ENCODE data around the gene MTRF1.

Gene MTRF1

GRCh38 chr13:41307884-41308640, 44.7 kb upstream of the MTRF1 start:
- H3K4me2 ChIP-seq (ENCODE audit: low read length) = no peak overlapping the region
- no peak overlapping the region for H3K27ac ChIP-seq (ENCODE audit: low read depth, low read length)
- H3K4me3 ChIP-seq (ENCODE audit: low read length) = no peak overlapping the region
- H3K56ac ChIP-seq (ENCODE audit: low read length) = no peak overlapping the region
- no peak overlapping the region for H2BK5ac ChIP-seq (ENCODE audit: low read length)
- no CpG with 5 or more reads among the region's 11 CpGs for WGBS (ENCODE audit: extremely low coverage, insufficient coverage, low lambda C conversion rate)
- no peak overlapping the region for H2AK5ac ChIP-seq (ENCODE audit: low read length)
- H3K27me3 ChIP-seq (ENCODE audit: insufficient read depth, low read length, poor library complexity) = no peaks in the 10 kb centered on the region
- H3K4me1 ChIP-seq (ENCODE audit: control insufficient read depth, low read depth, low read length) = no peaks in the 10 kb centered on the region
- no peak overlapping the region for H3K23ac ChIP-seq (ENCODE audit: low read length)
- H3K36me3 ChIP-seq (ENCODE audit: control insufficient read depth, insufficient read depth, low read length) = no peaks in the 10 kb centered on the region
- DNase-seq = no peak
- no peak overlapping the region for H2BK15ac ChIP-seq (replicated peaks; ENCODE audit: low read depth)
- no peak overlapping the region for H3K9ac ChIP-seq (ENCODE audit: low read length)
- H4K5ac ChIP-seq (ENCODE audit: low read length) = no peak overlapping the region
- H2BK120ac ChIP-seq (ENCODE audit: low read depth, low read length) = no peak overlapping the region
- H3K79me1 ChIP-seq (ENCODE audit: low read length) = no peaks in the 10 kb centered on the region
- peaks cover 11% of the 10 kb centered on the region for H3K79me2 ChIP-seq (ENCODE audit: control insufficient read depth, insufficient read depth, low read length)
- H3K18ac ChIP-seq (ENCODE audit: low read length) = no peak overlapping the region
- H4K8ac ChIP-seq (ENCODE audit: low read depth, low read length) = no peak overlapping the region
- H3K4ac ChIP-seq (ENCODE audit: low read depth, low read length) = no peak overlapping the region

- no peak overlapping the region for H3K27ac ChIP-seq (ENCODE audit: low read depth, low read length)
- no peak overlapping the region for H2BK5ac ChIP-seq (ENCODE audit: low read length)
- no CpG with 5 or more reads among the region's 15 CpGs for WGBS (ENCODE audit: extremely low coverage, insufficient coverage, low lambda C conversion rate)
- no peak overlapping the region for H2BK120ac ChIP-seq (ENCODE audit: low read depth, low read length)
- DNase-seq = no peak
- peak overlapping the region; percentile 42 for H3K56ac ChIP-seq (ENCODE audit: low read length)
- no peak overlapping the region for H3K4me2 ChIP-seq (ENCODE audit: low read length)
- no peaks in the 10 kb centered on the region for H3K36me3 ChIP-seq (ENCODE audit: control insufficient read depth, insufficient read depth, low read length)
- H4K5ac ChIP-seq (ENCODE audit: low read length) = no peak overlapping the region
- no peak overlapping the region for H3K4me3 ChIP-seq (ENCODE audit: low read length)
- H3K79me1 ChIP-seq (ENCODE audit: low read length) = no peaks in the 10 kb centered on the region
- H3K23ac ChIP-seq (ENCODE audit: low read length) = no peak overlapping the region
- no peak overlapping the region for H3K9ac ChIP-seq (ENCODE audit: low read length)
- H3K27me3 ChIP-seq (ENCODE audit: insufficient read depth, low read length, poor library complexity) = no peaks in the 10 kb centered on the region
- H3K79me2 ChIP-seq (ENCODE audit: control insufficient read depth, insufficient read depth, low read length) = peaks cover 2% of the 10 kb centered on the region
- H3K4me1 ChIP-seq (ENCODE audit: control insufficient read depth, low read depth, low read length) = no peaks in the 10 kb centered on the region
- no peak overlapping the region for H2AK5ac ChIP-seq (ENCODE audit: low read length)
- H3K18ac ChIP-seq (ENCODE audit: low read length) = no peak overlapping the region
- no peak overlapping the region for H2BK15ac ChIP-seq (replicated peaks; ENCODE audit: low read depth)
- H4K8ac ChIP-seq (ENCODE audit: low read depth, low read length) = no peak overlapping the region
- H3K4ac ChIP-seq (ENCODE audit: low read depth, low read length) = no peak overlapping the region
Measured at GRCh38 chr13:41306271-41307145, 43.1 kb upstream of the MTRF1 start.

DNA sequence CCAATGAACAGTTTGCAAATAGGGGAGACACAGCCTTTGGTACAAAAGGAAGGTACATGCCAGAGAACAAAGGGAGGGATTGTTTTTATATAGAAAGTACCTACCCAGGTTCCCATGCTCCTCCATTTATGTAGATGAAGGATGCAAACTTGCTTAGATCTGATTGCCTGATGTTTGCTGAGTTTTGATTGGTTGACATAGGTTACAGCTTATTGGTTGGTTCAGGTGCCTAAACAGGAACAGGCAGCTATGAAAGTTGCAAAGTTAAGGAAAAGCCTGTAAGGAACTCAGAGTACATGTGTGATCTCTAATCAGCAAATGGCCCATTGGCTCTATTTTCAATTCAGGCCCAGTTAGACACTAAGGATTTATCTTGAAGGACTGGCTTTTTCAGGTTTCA, 41.2 kb upstream of the MTRF1 start:
- Histone ChIP-seq H3K4ac (ENCODE audit: low read depth, low read length) (no peak overlapping the region), H3K79me2 (ENCODE audit: control insufficient read depth, insufficient read depth, low read length) (no peaks in the 10 kb centered on the region)
- DNase-seq = no peak

GRCh38 chr13:41302743-41303142, 39.4 kb upstream of the MTRF1 start:
- H3K79me1 ChIP-seq (ENCODE audit: low read length) = no peaks in the 10 kb centered on the region
- no CpG with 5 or more reads among the region's 3 CpGs for WGBS (ENCODE audit: extremely low coverage, insufficient coverage, low lambda C conversion rate)
- no peaks in the 10 kb centered on the region for H3K27me3 ChIP-seq (ENCODE audit: insufficient read depth, low read length, poor library complexity)

More for the DNA sequence above, 41.2 kb upstream of the MTRF1 start:
- H2BK15ac ChIP-seq (replicated peaks; ENCODE audit: low read depth) = no peak overlapping the region
- H3K4me2 ChIP-seq (ENCODE audit: low read length) = no peak overlapping the region
- no peaks in the 10 kb centered on the region for H3K36me3 ChIP-seq (ENCODE audit: control insufficient read depth, insufficient read depth, low read length)
- no peak overlapping the region for H4K5ac ChIP-seq (ENCODE audit: low read length)
- no peak overlapping the region for H3K9ac ChIP-seq (ENCODE audit: low read length)
- no peaks in the 10 kb centered on the region for H3K4me1 ChIP-seq (ENCODE audit: control insufficient read depth, low read depth, low read length)
- H2AK5ac ChIP-seq (ENCODE audit: low read length) = no peak overlapping the region
- H3K27me3 ChIP-seq (ENCODE audit: insufficient read depth, low read length, poor library complexity) = no peaks in the 10 kb centered on the region
- H2BK120ac ChIP-seq (ENCODE audit: low read depth, low read length) = no peak overlapping the region
- H3K79me1 ChIP-seq (ENCODE audit: low read length) = no peaks in the 10 kb centered on the region
- no peak overlapping the region for H3K18ac ChIP-seq (ENCODE audit: low read length)
- H4K8ac ChIP-seq (ENCODE audit: low read depth, low read length) = no peak overlapping the region
- no peak overlapping the region for H3K27ac ChIP-seq (ENCODE audit: low read depth, low read length)
- H3K23ac ChIP-seq (ENCODE audit: low read length) = no peak overlapping the region
- H2BK5ac ChIP-seq (ENCODE audit: low read length) = no peak overlapping the region
- no peak overlapping the region for H3K4me3 ChIP-seq (ENCODE audit: low read length)
- H3K56ac ChIP-seq (ENCODE audit: low read length) = no peak overlapping the region

DNA sequence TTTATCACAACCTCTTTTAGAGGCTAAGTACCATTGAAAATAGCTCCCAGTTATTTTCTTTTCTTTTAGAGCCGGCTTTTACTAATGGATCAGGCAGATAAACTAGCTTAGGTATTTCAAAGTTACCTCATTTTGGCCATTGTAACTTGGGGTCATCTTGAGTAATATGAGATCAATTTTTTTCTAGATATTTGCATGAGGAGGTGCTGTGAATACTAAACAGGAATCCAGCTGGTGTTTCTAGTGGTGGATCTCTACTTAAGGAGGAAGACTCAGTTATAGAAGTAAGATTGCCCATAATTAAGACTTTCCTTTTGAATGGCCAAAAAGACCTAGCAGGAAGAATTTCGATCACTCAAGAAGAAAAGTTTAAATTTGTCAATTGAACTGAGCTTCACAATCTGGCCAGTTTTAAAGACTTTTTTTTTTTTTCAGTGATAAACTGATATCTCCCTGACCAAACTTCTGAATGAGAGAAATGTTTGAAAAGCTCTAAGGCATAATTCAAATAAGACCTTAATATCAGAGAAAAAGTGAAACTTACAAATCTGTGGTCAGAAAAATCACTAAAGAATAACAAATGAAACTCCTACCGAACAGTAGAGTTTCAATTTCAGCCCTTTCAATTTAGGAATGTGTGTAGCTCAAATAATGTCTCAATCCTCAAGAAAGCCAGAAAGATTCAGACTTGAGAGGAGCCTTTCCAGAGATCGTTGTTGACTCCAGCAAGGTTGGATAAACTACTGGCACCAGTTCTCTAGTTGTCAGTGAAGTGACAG, 36.1 kb upstream of the MTRF1 start:
- Histone ChIP-seq H2AK5ac (ENCODE audit: low read length) (no peak overlapping the region), H2BK15ac (replicated peaks; ENCODE audit: low read depth) (no peak overlapping the region), H3K79me1 (ENCODE audit: low read length) (no peaks in the 10 kb centered on the region), H3K4ac (ENCODE audit: low read depth, low read length) (no peak overlapping the region), H3K27me3 (ENCODE audit: insufficient read depth, low read length, poor library complexity) (no peaks in the 10 kb centered on the region), H3K18ac (ENCODE audit: low read length) (no peak overlapping the region), H3K4me1 (ENCODE audit: control insufficient read depth, low read depth, low read length) (no peaks in the 10 kb centered on the region), H4K8ac (ENCODE audit: low read depth, low read length) (no peak overlapping the region), H3K27ac (ENCODE audit: low read depth, low read length) (no peak overlapping the region), H3K4me2 (ENCODE audit: low read length) (no peak overlapping the region), H3K36me3 (ENCODE audit: control insufficient read depth, insufficient read depth, low read length) (no peaks in the 10 kb centered on the region), H4K5ac (ENCODE audit: low read length) (no peak overlapping the region), H3K79me2 (ENCODE audit: control insufficient read depth, insufficient read depth, low read length) (no peaks in the 10 kb centered on the region), H3K23ac (ENCODE audit: low read length) (no peak overlapping the region), H3K56ac (ENCODE audit: low read length) (no peak overlapping the region), H3K4me3 (ENCODE audit: low read length) (no peak overlapping the region), H2BK120ac (ENCODE audit: low read depth, low read length) (no peak overlapping the region), H2BK5ac (ENCODE audit: low read length) (no peak overlapping the region), H3K9ac (ENCODE audit: low read length) (no peak overlapping the region)
- WGBS (ENCODE audit: extremely low coverage, insufficient coverage, low lambda C conversion rate) = no CpG with 5 or more reads among the region's 4 CpGs
- no peak for DNase-seq

More at GRCh38 chr13:41302743-41303142, 39.4 kb upstream of the MTRF1 start:
- H3K27ac ChIP-seq (ENCODE audit: low read depth, low read length) = no peak overlapping the region
- H3K9ac ChIP-seq (ENCODE audit: low read length) = no peak overlapping the region
- no peak overlapping the region for H3K18ac ChIP-seq (ENCODE audit: low read length)
- H3K4me1 ChIP-seq (ENCODE audit: control insufficient read depth, low read depth, low read length) = no peaks in the 10 kb centered on the region
- no peak overlapping the region for H2BK15ac ChIP-seq (replicated peaks; ENCODE audit: low read depth)
- no peak overlapping the region for H4K8ac ChIP-seq (ENCODE audit: low read depth, low read length)
- no peak overlapping the region for H2BK5ac ChIP-seq (ENCODE audit: low read length)
- H3K79me2 ChIP-seq (ENCODE audit: control insufficient read depth, insufficient read depth, low read length) = no peaks in the 10 kb centered on the region
- no peak overlapping the region for H2AK5ac ChIP-seq (ENCODE audit: low read length)
- no peak overlapping the region for H2BK120ac ChIP-seq (ENCODE audit: low read depth, low read length)
- DNase-seq = no peak
- H3K4ac ChIP-seq (ENCODE audit: low read depth, low read length) = no peak overlapping the region
- no peak overlapping the region for H4K5ac ChIP-seq (ENCODE audit: low read length)
- H3K56ac ChIP-seq (ENCODE audit: low read length) = no peak overlapping the region
- no peak overlapping the region for H3K4me3 ChIP-seq (ENCODE audit: low read length)
- H3K4me2 ChIP-seq (ENCODE audit: low read length) = no peak overlapping the region
- no peaks in the 10 kb centered on the region for H3K36me3 ChIP-seq (ENCODE audit: control insufficient read depth, insufficient read depth, low read length)
- H3K23ac ChIP-seq (ENCODE audit: low read length) = no peak overlapping the region
